ENCODE measurements around the gene FARSA.

GRCh38 chr19:12965017-12965811 lies 31.7 kb upstream of the FARSA start:
- TF ChIP-seq POLR2AphosphoS5 (IDR thresholded peaks at IDR 0.05; ENCODE audit: low read depth, low read length), result no peak
- TF ChIP-seq SIN3A (IDR thresholded peaks at IDR 0.05; ENCODE audit: borderline replicate concordance, insufficient read depth, low read length), result no peak
- TF ChIP-seq, protein P1, sequence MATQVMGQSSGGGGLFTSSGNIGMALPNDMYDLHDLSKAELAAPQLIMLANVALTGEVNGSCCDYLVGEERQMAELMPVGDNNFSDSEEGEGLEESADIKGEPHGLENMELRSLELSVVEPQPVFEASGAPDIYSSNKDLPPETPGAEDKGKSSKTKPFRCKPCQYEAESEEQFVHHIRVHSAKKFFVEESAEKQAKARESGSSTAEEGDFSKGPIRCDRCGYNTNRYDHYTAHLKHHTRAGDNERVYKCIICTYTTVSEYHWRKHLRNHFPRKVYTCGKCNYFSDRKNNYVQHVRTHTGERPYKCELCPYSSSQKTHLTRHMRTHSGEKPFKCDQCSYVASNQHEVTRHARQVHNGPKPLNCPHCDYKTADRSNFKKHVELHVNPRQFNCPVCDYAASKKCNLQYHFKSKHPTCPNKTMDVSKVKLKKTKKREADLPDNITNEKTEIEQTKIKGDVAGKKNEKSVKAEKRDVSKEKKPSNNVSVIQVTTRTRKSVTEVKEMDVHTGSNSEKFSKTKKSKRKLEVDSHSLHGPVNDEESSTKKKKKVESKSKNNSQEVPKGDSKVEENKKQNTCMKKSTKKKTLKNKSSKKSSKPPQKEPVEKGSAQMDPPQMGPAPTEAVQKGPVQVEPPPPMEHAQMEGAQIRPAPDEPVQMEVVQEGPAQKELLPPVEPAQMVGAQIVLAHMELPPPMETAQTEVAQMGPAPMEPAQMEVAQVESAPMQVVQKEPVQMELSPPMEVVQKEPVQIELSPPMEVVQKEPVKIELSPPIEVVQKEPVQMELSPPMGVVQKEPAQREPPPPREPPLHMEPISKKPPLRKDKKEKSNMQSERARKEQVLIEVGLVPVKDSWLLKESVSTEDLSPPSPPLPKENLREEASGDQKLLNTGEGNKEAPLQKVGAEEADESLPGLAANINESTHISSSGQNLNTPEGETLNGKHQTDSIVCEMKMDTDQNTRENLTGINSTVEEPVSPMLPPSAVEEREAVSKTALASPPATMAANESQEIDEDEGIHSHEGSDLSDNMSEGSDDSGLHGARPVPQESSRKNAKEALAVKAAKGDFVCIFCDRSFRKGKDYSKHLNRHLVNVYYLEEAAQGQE (IDR thresholded peaks at IDR 0.05; ENCODE audit: insufficient read depth in 1 of 2, low read depth in 2 of 2, low read length in 2 of 2), result no peak
- TF ChIP-seq TAF1 (IDR thresholded peaks at IDR 0.05; ENCODE audit: borderline replicate concordance, insufficient read depth, low read length), result no peak
